Measurements from ENCODE around the gene LRRTM4. TPM values are rescaled to one million over a fixed set of nuclear protein-coding genes. Genes with fewer than 3 reads are reported as not detected.

LRRTM4 gene
- total and polyA plus RNA-seq, 10 of the 15 experiments (the other 5 are each of a cell fraction or from before 2014, with no cell fraction given), result 0.01 to 1.0 TPM; not detected in 8

- H3K4me1 ChIP-seq (ENCODE audit: control insufficient read depth, insufficient read depth, low read length), result no peaks in the 10 kb centered on the region
- ChIA-PET RAD21 (ENCODE audit: unreplicated experiment) (no interaction called here), CTCF (no interaction called here), SMC1A (ENCODE audit: uncharacterized antibody, unreplicated experiment) (no interaction called here), POLR2A (no interaction called here)
- H3K27ac ChIP-seq (ENCODE audit: control insufficient read depth, insufficient read depth), result no peak overlapping the region
- intact Hi-C loops (cut with micrococcal nuclease; ENCODE audit: unreplicated experiment) (no loop called here), in situ Hi-C loops (cut with MboI) (no loop called here)
- TF ChIP-seq CBFB (IDR thresholded peaks at IDR 0.05; ENCODE audit: low read depth), result no peak
- no peak for TF ChIP-seq YY1 (IDR thresholded peaks at IDR 0.05; ENCODE audit: low read depth, low read length)
- no peak for TF ChIP-seq YBX1 (IDR thresholded peaks at IDR 0.05)
- no peaks in the 10 kb centered on the region for H3K27me3 ChIP-seq (replicated peaks in 1 of 2; ENCODE audit: control insufficient read depth in 2 of 2, insufficient read depth in 2 of 2, low read length in 1 of 2)
- H4K20me1 ChIP-seq (ENCODE audit: control insufficient read depth, insufficient read depth), result no peaks in the 10 kb centered on the region
- H3K9me3 ChIP-seq (replicated peaks; ENCODE audit: control insufficient read depth, insufficient read depth, low read length), result no peaks in the 10 kb centered on the region
- no peak overlapping the region for H3K9ac ChIP-seq (ENCODE audit: control insufficient read depth, insufficient read depth, low read length)
- ATAC-seq, result no peak
- 33% methylated on average over 1 of the region's 1 CpG for WGBS (ENCODE audit: insufficient coverage, insufficient replicate concordance, low lambda C conversion rate, missing lambda C conversion rate)
- no peak for FAIRE-seq
- H3K79me2 ChIP-seq (ENCODE audit: control insufficient read depth, insufficient read depth, low read length), result no peaks in the 10 kb centered on the region
- no peak overlapping the region for H2AFZ ChIP-seq (ENCODE audit: control insufficient read depth, low read depth, low read length)
- no TSS peak for BruUV-seq (replicated peaks)
- DNase-seq (ENCODE audit: low read depth, low spot score), result no peak
- H3K4me2 ChIP-seq (ENCODE audit: control insufficient read depth, insufficient read depth), result no peak overlapping the region
- H3K4me3 ChIP-seq, result no peak overlapping the region
- H3K36me3 ChIP-seq (ENCODE audit: control insufficient read depth in 2 of 2, insufficient read depth in 2 of 2, low read length in 1 of 2), result no peaks in the 10 kb centered on the region
These were observed 372.6 kb downstream of the LRRTM4 start for GRCh38 chr2:77149565-77149964.

GRCh38 chr2:77147153-77147552, 375.0 kb downstream of the LRRTM4 start:
- RAD21 ChIA-PET (ENCODE audit: unreplicated experiment), result no interaction called here
- intact Hi-C loops (cut with micrococcal nuclease; ENCODE audit: unreplicated experiment), result no loop called here
- Histone ChIP-seq H2AFZ (ENCODE audit: control insufficient read depth, low read depth, low read length) (no peak overlapping the region), H3K36me3 (ENCODE audit: control insufficient read depth in 2 of 2, insufficient read depth in 2 of 2, low read length in 1 of 2) (no peaks in the 10 kb centered on the region), H3K4me1 (ENCODE audit: control insufficient read depth, insufficient read depth, low read length) (no peaks in the 10 kb centered on the region), H3K27ac (ENCODE audit: control insufficient read depth, insufficient read depth) (no peak overlapping the region), H3K4me2 (ENCODE audit: control insufficient read depth, insufficient read depth) (no peak overlapping the region), H3K9me3 (replicated peaks; ENCODE audit: control insufficient read depth, insufficient read depth, low read length) (no peaks in the 10 kb centered on the region), H4K20me1 (ENCODE audit: control insufficient read depth, insufficient read depth) (no peaks in the 10 kb centered on the region), H3K27me3 (replicated peaks in 1 of 2; ENCODE audit: control insufficient read depth in 2 of 2, insufficient read depth in 2 of 2, low read length in 1 of 2) (no peaks in the 10 kb centered on the region), H3K79me2 (ENCODE audit: control insufficient read depth, insufficient read depth, low read length) (no peaks in the 10 kb centered on the region), H3K9ac (ENCODE audit: control insufficient read depth, insufficient read depth, low read length) (no peak overlapping the region), H3K4me3 (no peak overlapping the region)
- DNase-seq (ENCODE audit: low read depth, low spot score) (no peak), ATAC-seq (no peak), FAIRE-seq (no peak)
- SMC1A ChIA-PET (ENCODE audit: uncharacterized antibody, unreplicated experiment), result interaction anchor here (0.8 to 1.5 kb wide), 3 partner anchors 12 to 1516 kb away, joined by 3 to 4 read pairs (median 3); no protein-coding TSS in a partner anchor
- in situ Hi-C loops (cut with MboI), result no loop called here
- WGBS (ENCODE audit: insufficient coverage, insufficient replicate concordance, low lambda C conversion rate, missing lambda C conversion rate), result 4% methylated on average over 2 of the region's 2 CpGs
- POLR2A ChIA-PET, result no interaction called here
- BruUV-seq (replicated peaks), result no TSS peak
- CTCF ChIA-PET, result no interaction called here
- TF ChIP-seq ZNF384 (IDR thresholded peaks at IDR 0.05; ENCODE audit: borderline replicate concordance, low read depth, low read length), result no peak
- no peak for TF ChIP-seq ASH2L (IDR thresholded peaks at IDR 0.05; ENCODE audit: borderline replicate concordance, low read depth)
- TF ChIP-seq TARDBP (IDR thresholded peaks at IDR 0.05; ENCODE audit: borderline replicate concordance), result no peak
- TF ChIP-seq NFIC (IDR thresholded peaks at IDR 0.05; ENCODE audit: low read depth, low read length), result no peak
- no peak for TF ChIP-seq RAD21 (IDR thresholded peaks at IDR 0.05; ENCODE audit: insufficient read depth, low read depth, low read length)
- TF ChIP-seq USF2 (IDR thresholded peaks at IDR 0.05; ENCODE audit: borderline replicate concordance, low read depth, low read length), result no peak
- no peak for TF ChIP-seq SIX5 (IDR thresholded peaks at IDR 0.05; ENCODE audit: low read depth, low read length, severe bottlenecking)
- TF ChIP-seq POLR2AphosphoS2 (IDR thresholded peaks at IDR 0.05; ENCODE audit: low read depth, low read length), result no peak
- no peak for TF ChIP-seq RUNX3 (IDR thresholded peaks at IDR 0.05; ENCODE audit: low read length)
- TF ChIP-seq BRCA1 (IDR thresholded peaks at IDR 0.05; ENCODE audit: low read depth, low read length), result no peak
- TF ChIP-seq DPF2 (IDR thresholded peaks at IDR 0.05), result no peak

Measured in GM12878 (cell line).